Endodermal cell (in vitro differentiated cells): ENCODE data around the gene EPS8L3. TPM values are rescaled to one million over a fixed set of nuclear protein-coding genes. Genes with fewer than 3 reads are reported as not detected.
A peak's percentile ranks its signal among the peaks of the same experiment; 100 is the strongest.

Source experiments
- DNase-seq: peaks from one replicate; pipeline ENCODE4 v3.0.0-alpha.2; 2017
- H3K27ac ChIP-seq: 2 replicates; pipeline ENCODE4 v1.5.1; 2013; ENCODE audit warnings: mild to moderate bottlenecking, low read depth, low read length, moderate library complexity
- H3K27me3 ChIP-seq: 2 replicates; pipeline ENCODE4 v1.6.1; 2013; ENCODE audit warnings: mild to moderate bottlenecking, low read length, moderate library complexity; ENCODE audit not compliant: insufficient read depth, control insufficient read depth, poor library complexity, severe bottlenecking
- H3K36me3 ChIP-seq: 2 replicates; pipeline ENCODE4 v1.7.0; 2013; ENCODE audit warnings: mild to moderate bottlenecking, low read length, moderate library complexity; ENCODE audit not compliant: control insufficient read depth, insufficient read depth
- H3K4me1 ChIP-seq: one replicate; pipeline ENCODE4 v1.7.0; 2013; ENCODE audit warnings: low read length; ENCODE audit not compliant: control insufficient read depth, insufficient read depth
- H3K4me3 ChIP-seq: 2 replicates; pipeline ENCODE4 v1.5.1; 2013; ENCODE audit warnings: mild to moderate bottlenecking, low read length, moderate library complexity
- H3K9ac ChIP-seq: 2 replicates; pipeline ENCODE4 v1.6.1; 2013; ENCODE audit warnings: mild to moderate bottlenecking, low read length, moderate library complexity; ENCODE audit not compliant: poor library complexity, severe bottlenecking; ENCODE audit errors: extremely low read depth
- H3K9me3 ChIP-seq: 2 replicates; pipeline ENCODE4 v1.6.1; 2013; ENCODE audit warnings: mild to moderate bottlenecking, low read length, moderate library complexity; ENCODE audit not compliant: control insufficient read depth
- H3K27ac Mint-ChIP-seq: 2 replicates; pipeline ENCODE4 v1.8.0; 2020; ENCODE audit warnings: mixed read lengths
- H3K27me3 Mint-ChIP-seq: 2 replicates; pipeline ENCODE4 v1.8.0; 2021; ENCODE audit warnings: mild to moderate bottlenecking, mixed read lengths; ENCODE audit not compliant: insufficient read depth
- H3K36me3 Mint-ChIP-seq: 2 replicates; pipeline ENCODE4 v1.8.0; 2020; ENCODE audit warnings: low read depth, mixed read lengths
- H3K4me1 Mint-ChIP-seq: 2 replicates; pipeline ENCODE4 v1.8.0; 2020; ENCODE audit warnings: mixed read lengths
- H3K4me3 Mint-ChIP-seq: 2 replicates; pipeline ENCODE4 v1.8.0; 2020; ENCODE audit warnings: mild to moderate bottlenecking, moderate library complexity, mixed read lengths
- H3K9me3 Mint-ChIP-seq: 2 replicates; pipeline ENCODE4 v1.8.0; 2020; ENCODE audit warnings: mild to moderate bottlenecking, mixed read lengths
- CTCF ChIP-seq: fragments of 200-600 bp; sonication (generic); conservative IDR thresholded peaks from 2 replicates; pipeline ENCODE4 v1.5.0; 2021; ENCODE audit warnings: antibody characterized with exemption, mild to moderate bottlenecking
- WGBS, 2 experiments: methylation state at CpG; one replicate each; pipeline versions ENCODE4 v1.1.5 to v1.1.7; 2013; ENCODE audit warnings: missing lambda C conversion rate in 2 of 2, mixed read lengths in 1 of 2; ENCODE audit not compliant: insufficient coverage in 1 of 2, insufficient read length in 1 of 2; 5-methylcytosine and 5-hydroxymethylcytosine counted together
- total RNA-seq, 2 donors: library from RNA; stranded (reverse); fragmentation: NEBNext Ultra II Directional in 1 of 2; extraction: Animal tissue kit (Norgen Biotek cat#: 25700) in 1 of 2; gene quantifications; 2 replicates in 1 of 2; 3 replicates in 1 of 2; pipeline ENCODE4 v1.2.1, GENCODE V29; 2021

EPS8L3 gene
- total RNA-seq, 2 donors from 2014 or later: not detected

DNA sequence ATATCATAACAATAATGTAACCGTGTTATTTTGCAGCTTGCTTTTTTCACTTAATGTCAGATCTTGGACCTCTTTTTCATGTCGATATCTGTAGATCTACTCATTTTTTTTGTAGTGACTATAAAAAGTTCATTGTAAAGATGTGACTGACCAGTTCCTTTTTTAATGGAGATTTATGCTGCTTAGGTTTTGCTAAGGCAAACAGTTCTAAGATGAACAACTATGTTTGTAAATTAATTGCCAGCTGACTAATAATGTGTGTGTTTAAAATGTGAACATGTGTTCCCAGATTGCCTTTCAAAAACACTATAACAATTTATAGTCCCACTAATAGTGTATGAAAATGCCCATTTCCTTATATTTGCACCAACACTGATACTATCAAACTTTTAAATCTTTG is 18.1 kb upstream of the EPS8L3 start:
- 97 to 100% methylated on average over 2 of the region's 2 CpGs for WGBS, 2 experiments

DNA sequence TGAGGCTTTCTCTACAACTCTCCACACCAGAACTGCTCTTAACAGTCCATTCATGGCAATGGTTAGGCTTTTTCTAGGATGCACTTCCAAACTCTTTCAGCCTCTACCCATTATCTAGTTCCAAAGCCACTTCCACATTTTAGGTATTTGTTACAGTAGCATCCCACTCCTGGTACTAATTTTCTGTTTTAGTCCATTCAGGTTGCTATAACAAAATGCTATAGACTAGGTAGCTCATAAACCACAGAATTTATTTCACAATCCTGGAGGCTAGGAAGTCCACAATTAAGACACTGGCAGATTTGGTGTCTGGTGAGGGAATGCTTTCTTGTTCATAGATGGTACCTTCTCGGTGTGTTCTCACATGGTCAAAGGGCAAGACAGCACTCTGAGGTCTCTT is 17.3 kb upstream of the EPS8L3 start:
- Mint-ChIP-seq H3K4me1 (peaks cover 15% of the 10 kb centered on the region), H3K9me3 (peaks cover 3% of the 10 kb centered on the region), H3K27me3 (peaks cover 18% of the 10 kb centered on the region), H3K27ac (no peak overlapping the region), H3K36me3 (no peaks in the 10 kb centered on the region), H3K4me3 (no peak overlapping the region)
- Histone ChIP-seq H3K4me1 (peaks cover 15% of the 10 kb centered on the region), H3K27me3 (no peaks in the 10 kb centered on the region), H3K27ac (no peak overlapping the region), H3K4me3 (no peak overlapping the region), H3K9ac (no peak overlapping the region), H3K9me3 (peaks cover 13% of the 10 kb centered on the region), H3K36me3 (no peaks in the 10 kb centered on the region)
- DNase-seq: no peak
- no peak for TF ChIP-seq CTCF
- 88% methylated on average over 1 of the region's 1 CpG; no CpG with 5 or more reads in 1 of the 2 experiments for WGBS, 2 experiments

More for the DNA sequence above, 18.1 kb upstream of the EPS8L3 start:
- H3K36me3 Mint-ChIP-seq: no peaks in the 10 kb centered on the region
- H3K9ac ChIP-seq: no peak overlapping the region
- TF ChIP-seq CTCF: no peak
- peaks cover 13% of the 10 kb centered on the region for H3K27me3 Mint-ChIP-seq
- DNase-seq: no peak
- no peaks in the 10 kb centered on the region for H3K27me3 ChIP-seq
- peaks cover 3% of the 10 kb centered on the region for H3K9me3 Mint-ChIP-seq
- no peaks in the 10 kb centered on the region for H3K36me3 ChIP-seq
- H3K4me3 ChIP-seq: no peak overlapping the region
- no peak overlapping the region for H3K27ac ChIP-seq
- no peak overlapping the region for H3K27ac Mint-ChIP-seq
- peaks cover 13% of the 10 kb centered on the region for H3K9me3 ChIP-seq
- H3K4me1 ChIP-seq: peaks cover 15% of the 10 kb centered on the region
- H3K4me3 Mint-ChIP-seq: no peak overlapping the region
- peaks cover 15% of the 10 kb centered on the region for H3K4me1 Mint-ChIP-seq

DNA sequence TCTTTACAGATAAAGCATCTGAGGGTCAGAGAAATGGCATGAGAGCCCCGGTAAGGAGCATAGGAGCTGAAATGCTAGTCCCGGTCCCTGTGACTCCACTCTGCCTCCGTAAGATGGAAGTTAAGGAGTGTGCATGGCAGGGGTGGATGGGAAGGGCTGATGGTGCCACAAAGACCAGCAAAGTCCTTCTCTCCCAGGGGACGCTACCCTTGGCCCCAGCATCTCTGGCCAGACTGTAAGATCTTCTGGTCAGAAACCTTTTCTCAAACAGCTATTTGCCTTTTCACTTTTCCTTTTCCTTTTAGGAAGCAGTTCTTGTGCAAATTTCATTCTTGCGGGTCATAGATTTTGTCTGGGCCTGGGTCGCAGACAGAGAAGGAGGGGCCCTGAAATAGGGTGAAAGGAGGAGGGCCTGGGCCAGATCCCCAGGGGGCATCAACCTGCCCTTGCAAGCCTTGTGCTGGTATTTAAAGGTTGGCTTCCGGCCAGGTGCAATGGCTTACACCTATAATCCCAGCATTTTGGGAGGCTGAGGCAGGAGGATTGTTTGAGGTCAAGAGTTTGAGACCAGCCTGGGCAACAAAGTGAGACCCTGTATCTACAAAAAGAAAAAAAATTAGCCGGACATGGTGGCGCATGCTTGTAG is 14.4 kb upstream of the EPS8L3 start:
- peak; percentile 26 for DNase-seq
- TF ChIP-seq CTCF: no peak
- no peak overlapping the region for H3K27ac Mint-ChIP-seq
- Histone ChIP-seq H3K9me3 (peaks cover 13% of the 10 kb centered on the region), H3K27me3 (no peaks in the 10 kb centered on the region), H3K36me3 (no peaks in the 10 kb centered on the region), H3K27ac (no peak overlapping the region), H3K9ac (no peak overlapping the region), H3K4me3 (no peak overlapping the region), H3K4me1 (peaks cover 7% of the 10 kb centered on the region)
- H3K9me3 Mint-ChIP-seq: peaks cover 3% of the 10 kb centered on the region
- no peak overlapping the region for H3K4me3 Mint-ChIP-seq
- peaks cover 7% of the 10 kb centered on the region for H3K4me1 Mint-ChIP-seq
- H3K36me3 Mint-ChIP-seq: no peaks in the 10 kb centered on the region
- H3K27me3 Mint-ChIP-seq: peaks cover 15% of the 10 kb centered on the region
- 90 to 95% methylated on average over 5 to 9 of the region's 9 CpGs for WGBS, 2 experiments
